Right atrium auricular region (tissue), 2 donors: Measurements from ENCODE around the gene MARCO. TPM values are rescaled to one million over a fixed set of nuclear protein-coding genes. Genes with fewer than 3 reads are reported as not detected.

ENCODE experiments used
- DNase-seq: peaks from one replicate; pipeline ENCODE4 v3.0.0-alpha.2; 2019; ENCODE audit warnings: low spot score
- H3K27ac ChIP-seq, 2 donors: fragments of 200-600 bp; sonication (generic); 1 replicate in 1 of 2; 2 replicates in 1 of 2; pipeline ENCODE4 v1.5.1; 2016 to 2019
- H3K27me3 ChIP-seq, 2 donors: fragments of 200-600 bp; sonication (generic); one replicate each; pipeline versions ENCODE4 v1.5.1 to v1.6.0; 2017 to 2019
- H3K36me3 ChIP-seq: fragments of 200-600 bp; sonication (generic); one replicate; pipeline ENCODE4 v1.5.1; 2016
- H3K4me1 ChIP-seq, 2 donors: fragments of 200-600 bp; sonication (generic); one replicate each; pipeline versions ENCODE4 v1.5.1 to v1.6.0; 2017 to 2019
- H3K4me3 ChIP-seq, 2 donors: fragments of 200-600 bp; sonication (generic); 1 replicate in 1 of 2; 2 replicates in 1 of 2; pipeline ENCODE4 v1.5.1; 2017 to 2019; ENCODE audit warnings: mild to moderate bottlenecking in 1 of 2, moderate library complexity in 1 of 2
- H3K9me3 ChIP-seq, 2 donors: fragments of 200-600 bp; sonication (generic); one replicate each; pipeline ENCODE4 v1.5.1; 2019
- total RNA-seq, 2 donors: library from RNA; depleted of rRNA; stranded (reverse); fragments of >200 nt; gene quantifications; one replicate each; pipeline ENCODE4 v1.1.0, GENCODE V29; 2016
- TF ChIP-seq, protein P1 (sequence below), 2 donors: fragments of 200-600 bp; sonication (generic); IDR thresholded peaks; one replicate each; pipeline ENCODE4 v1.5.1; 2019; ENCODE audit warnings: antibody characterized with exemption in 2 of 2

Gene MARCO
- total RNA-seq, 2 donors from 2014 or later, result 1.6 to 34.1 TPM

GRCh38 chr2:118905206-118905605 is 36.8 kb upstream of the MARCO start:
- H3K27ac ChIP-seq, result no peak overlapping the region
- H3K9me3 ChIP-seq, result no peaks in the 10 kb centered on the region
- DNase-seq, result no peak
- H3K4me1 ChIP-seq, result no peaks in the 10 kb centered on the region
- H3K36me3 ChIP-seq, result no peaks in the 10 kb centered on the region
- H3K27me3 ChIP-seq, result no peaks in the 10 kb centered on the region
- TF ChIP-seq, protein P1, sequence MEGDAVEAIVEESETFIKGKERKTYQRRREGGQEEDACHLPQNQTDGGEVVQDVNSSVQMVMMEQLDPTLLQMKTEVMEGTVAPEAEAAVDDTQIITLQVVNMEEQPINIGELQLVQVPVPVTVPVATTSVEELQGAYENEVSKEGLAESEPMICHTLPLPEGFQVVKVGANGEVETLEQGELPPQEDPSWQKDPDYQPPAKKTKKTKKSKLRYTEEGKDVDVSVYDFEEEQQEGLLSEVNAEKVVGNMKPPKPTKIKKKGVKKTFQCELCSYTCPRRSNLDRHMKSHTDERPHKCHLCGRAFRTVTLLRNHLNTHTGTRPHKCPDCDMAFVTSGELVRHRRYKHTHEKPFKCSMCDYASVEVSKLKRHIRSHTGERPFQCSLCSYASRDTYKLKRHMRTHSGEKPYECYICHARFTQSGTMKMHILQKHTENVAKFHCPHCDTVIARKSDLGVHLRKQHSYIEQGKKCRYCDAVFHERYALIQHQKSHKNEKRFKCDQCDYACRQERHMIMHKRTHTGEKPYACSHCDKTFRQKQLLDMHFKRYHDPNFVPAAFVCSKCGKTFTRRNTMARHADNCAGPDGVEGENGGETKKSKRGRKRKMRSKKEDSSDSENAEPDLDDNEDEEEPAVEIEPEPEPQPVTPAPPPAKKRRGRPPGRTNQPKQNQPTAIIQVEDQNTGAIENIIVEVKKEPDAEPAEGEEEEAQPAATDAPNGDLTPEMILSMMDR (IDR thresholded peaks at IDR 0.05), result no peak
- no peak overlapping the region for H3K4me3 ChIP-seq

DNA sequence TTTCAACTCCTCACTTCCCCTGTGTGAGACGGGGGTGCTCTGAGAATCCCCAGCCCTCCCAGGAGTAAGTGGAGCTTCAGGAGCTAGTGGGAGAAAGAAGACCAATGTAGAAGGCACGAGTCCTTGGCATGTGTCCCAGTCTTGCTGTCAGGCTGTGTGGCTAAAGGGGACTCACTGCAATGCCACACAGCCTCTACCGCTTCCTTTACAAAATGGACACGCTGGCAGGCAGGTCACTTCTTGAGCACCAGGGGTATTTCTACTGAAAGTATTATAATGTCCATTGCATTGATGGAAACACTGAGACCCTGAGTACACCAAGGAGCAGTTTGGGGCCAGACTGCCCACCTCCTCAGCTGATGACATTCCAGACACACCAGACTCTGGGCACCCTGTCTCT is 35.8 kb upstream of the MARCO start:
- no peak overlapping the region for H3K4me3 ChIP-seq
- H3K9me3 ChIP-seq, result no peaks in the 10 kb centered on the region
- H3K4me1 ChIP-seq, result no peaks in the 10 kb centered on the region
- DNase-seq, result no peak
- TF ChIP-seq, protein P1 (IDR thresholded peaks at IDR 0.05), result no peak
- H3K27ac ChIP-seq, result no peak overlapping the region
- no peaks in the 10 kb centered on the region for H3K27me3 ChIP-seq
- H3K36me3 ChIP-seq, result no peaks in the 10 kb centered on the region

GRCh38 chr2:118907759-118908158 is 34.2 kb upstream of the MARCO start:
- Histone ChIP-seq H3K27me3 (no peaks in the 10 kb centered on the region), H3K4me1 (no peaks in the 10 kb centered on the region), H3K36me3 (no peaks in the 10 kb centered on the region), H3K4me3 (no peak overlapping the region), H3K9me3 (no peaks in the 10 kb centered on the region), H3K27ac (no peak overlapping the region)
- DNase-seq, result no peak
- TF ChIP-seq, protein P1 (IDR thresholded peaks at IDR 0.05), result no peak

GRCh38 chr2:118909191-118909590 is 32.8 kb upstream of the MARCO start:
- no peaks in the 10 kb centered on the region for H3K27me3 ChIP-seq
- H3K27ac ChIP-seq, result no peak overlapping the region
- no peaks in the 10 kb centered on the region for H3K36me3 ChIP-seq
- TF ChIP-seq, protein P1 (IDR thresholded peaks at IDR 0.05), result no peak
- H3K4me1 ChIP-seq, result no peaks in the 10 kb centered on the region
- no peak overlapping the region for H3K4me3 ChIP-seq
- DNase-seq, result no peak
- no peaks in the 10 kb centered on the region for H3K9me3 ChIP-seq

DNA sequence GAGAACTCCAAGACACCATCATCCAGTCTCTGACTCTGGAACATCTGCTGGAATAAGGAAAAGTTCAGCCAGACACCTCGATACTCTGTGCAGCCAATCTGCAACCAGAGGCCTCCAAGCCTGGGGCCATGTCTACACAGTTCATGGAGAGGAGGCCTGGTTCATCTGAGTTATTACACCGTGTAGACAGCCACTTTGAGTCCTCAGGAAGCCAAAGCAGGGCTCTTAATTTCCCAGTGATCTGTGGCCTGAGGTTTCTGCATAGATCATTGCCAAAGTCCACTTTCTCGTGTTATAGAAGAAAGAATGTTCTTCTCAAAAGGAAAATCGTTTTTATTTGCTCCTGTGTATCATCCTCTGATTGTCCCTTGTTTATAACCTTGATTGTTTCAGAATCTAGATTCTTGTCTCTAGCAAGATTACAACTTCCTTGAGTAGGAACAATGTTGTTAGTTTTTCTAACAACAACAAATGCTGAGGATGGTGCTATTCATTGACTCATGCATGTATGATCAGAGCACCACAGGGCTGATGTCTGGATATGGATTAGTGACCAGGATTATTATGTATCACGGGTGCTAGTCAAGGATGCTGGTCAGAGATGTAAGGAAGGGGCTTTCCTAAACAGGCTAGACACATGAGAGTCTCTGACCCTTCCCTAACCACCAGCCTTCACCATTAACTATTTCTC is 30.7 kb upstream of the MARCO start:
- TF ChIP-seq, protein P1 (IDR thresholded peaks at IDR 0.05), result no peak
- no peaks in the 10 kb centered on the region for H3K36me3 ChIP-seq
- no peaks in the 10 kb centered on the region for H3K9me3 ChIP-seq
- no peak for DNase-seq
- no peaks in the 10 kb centered on the region for H3K27me3 ChIP-seq
- H3K4me1 ChIP-seq, result no peaks in the 10 kb centered on the region
- no peak overlapping the region for H3K4me3 ChIP-seq
- H3K27ac ChIP-seq, result no peak overlapping the region

GRCh38 chr2:118911936-118912335 is 30.1 kb upstream of the MARCO start:
- H3K36me3 ChIP-seq, result no peaks in the 10 kb centered on the region
- TF ChIP-seq, protein P1 (IDR thresholded peaks at IDR 0.05), result no peak
- H3K9me3 ChIP-seq, result no peaks in the 10 kb centered on the region
- DNase-seq, result no peak
- no peak overlapping the region for H3K27ac ChIP-seq
- no peaks in the 10 kb centered on the region for H3K4me1 ChIP-seq
- H3K27me3 ChIP-seq, result no peaks in the 10 kb centered on the region
- H3K4me3 ChIP-seq, result no peak overlapping the region
